CD4-positive, alpha-beta T cell treated with Interleukin-17A for 1 hour (primary cell): ENCODE results near the gene FMN1.

Source experiments
- DNase-seq: peaks from one replicate; pipeline ENCODE4 v3.0.0-alpha.2; 2020

Gene FMN1

GRCh38 chr15:32802286-32802936 is 392.1 kb downstream of the FMN1 start:
- DNase-seq = no peak

DNA sequence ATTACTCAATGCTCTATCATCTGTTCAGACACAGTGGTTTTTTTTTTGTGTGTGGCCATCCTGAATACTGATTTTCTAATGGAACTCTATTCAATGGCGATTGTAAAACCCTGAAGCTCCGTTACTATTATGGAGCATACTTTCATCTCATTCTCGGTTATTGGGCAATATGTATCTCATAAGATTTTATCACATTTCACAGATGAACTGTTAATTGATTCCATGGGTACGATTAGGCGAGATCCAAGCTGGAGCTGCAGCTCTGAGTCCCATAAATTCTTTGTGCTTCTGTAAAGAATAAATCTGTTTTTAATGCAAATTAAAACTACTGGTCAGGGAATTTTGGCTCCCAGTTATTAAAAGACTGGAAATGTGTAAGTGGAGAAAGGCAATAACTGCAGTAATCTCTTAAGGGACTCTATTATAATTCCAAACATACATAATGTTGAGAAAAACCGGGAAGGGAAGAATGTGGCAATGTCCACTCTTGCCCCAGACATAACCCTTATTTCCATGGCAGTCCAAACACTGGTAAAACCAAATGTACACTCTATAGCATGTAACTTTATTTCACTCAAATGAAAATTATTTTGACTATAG is 394.5 kb downstream of the FMN1 start:
- no peak for DNase-seq

- no peak for DNase-seq
Measured at GRCh38 chr15:32796856-32797255, 397.7 kb downstream of the FMN1 start.

- DNase-seq = no peak
Measured at GRCh38 chr15:32794973-32795372, 399.5 kb downstream of the FMN1 start.

- DNase-seq = no peak
Measured at GRCh38 chr15:32792436-32792835, 402.1 kb downstream of the FMN1 start.

DNA sequence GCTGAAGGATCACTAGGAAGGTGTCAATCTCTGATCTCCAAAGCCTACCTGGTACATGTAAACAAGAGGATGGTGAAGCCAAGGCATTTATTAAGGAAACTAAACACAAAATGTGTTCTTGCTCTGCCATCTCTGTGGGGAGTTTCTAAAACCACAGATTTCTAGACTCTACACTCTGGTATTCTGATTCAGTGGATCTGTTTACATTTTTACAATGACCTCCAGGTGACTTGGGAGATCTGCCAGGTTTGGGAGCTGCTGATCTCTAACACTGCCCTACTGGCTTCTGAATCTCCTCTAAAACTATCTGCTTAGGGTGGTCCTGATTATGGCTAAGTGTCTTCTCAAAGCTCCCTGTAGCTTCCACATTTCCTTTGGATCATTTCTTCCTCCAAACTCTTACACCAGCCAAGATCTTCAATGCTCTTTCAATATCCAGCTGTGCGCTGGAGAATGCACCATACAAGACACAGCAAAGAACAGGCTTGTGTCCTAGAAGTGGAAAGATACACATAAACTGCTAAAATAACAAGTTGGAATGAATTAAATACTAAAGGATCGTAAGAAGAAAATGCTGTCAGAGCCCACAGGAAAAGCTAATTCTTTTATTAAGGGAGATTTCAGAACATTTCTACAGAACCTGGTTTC is 404.0 kb downstream of the FMN1 start:
- no peak for DNase-seq

- DNase-seq = no peak
Measured at GRCh38 chr15:32787949-32788348, 406.6 kb downstream of the FMN1 start.

GRCh38 chr15:32786906-32787305 is 407.6 kb downstream of the FMN1 start:
- no peak for DNase-seq

DNA sequence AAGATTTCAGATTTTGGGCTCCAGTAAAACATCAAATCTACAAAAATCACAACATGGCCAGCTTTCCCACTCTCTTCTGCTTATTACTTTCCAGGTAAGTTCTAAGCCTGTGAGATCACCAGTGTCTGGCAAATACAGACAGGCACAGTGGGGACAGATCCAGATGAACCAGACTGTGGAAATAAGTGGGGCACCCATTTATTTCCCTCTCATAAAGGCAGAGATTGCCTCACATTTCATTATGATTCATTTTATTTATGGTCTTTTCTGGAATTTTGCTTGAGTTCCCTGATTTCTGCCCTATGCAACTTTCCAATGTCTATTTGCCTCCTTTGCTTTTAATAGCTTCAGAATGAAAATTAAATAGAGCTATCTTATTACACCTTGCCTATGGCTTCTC is 409.9 kb downstream of the FMN1 start:
- DNase-seq = no peak

GRCh38 chr15:32781781-32782180 is 412.7 kb downstream of the FMN1 start:
- DNase-seq = no peak

DNA sequence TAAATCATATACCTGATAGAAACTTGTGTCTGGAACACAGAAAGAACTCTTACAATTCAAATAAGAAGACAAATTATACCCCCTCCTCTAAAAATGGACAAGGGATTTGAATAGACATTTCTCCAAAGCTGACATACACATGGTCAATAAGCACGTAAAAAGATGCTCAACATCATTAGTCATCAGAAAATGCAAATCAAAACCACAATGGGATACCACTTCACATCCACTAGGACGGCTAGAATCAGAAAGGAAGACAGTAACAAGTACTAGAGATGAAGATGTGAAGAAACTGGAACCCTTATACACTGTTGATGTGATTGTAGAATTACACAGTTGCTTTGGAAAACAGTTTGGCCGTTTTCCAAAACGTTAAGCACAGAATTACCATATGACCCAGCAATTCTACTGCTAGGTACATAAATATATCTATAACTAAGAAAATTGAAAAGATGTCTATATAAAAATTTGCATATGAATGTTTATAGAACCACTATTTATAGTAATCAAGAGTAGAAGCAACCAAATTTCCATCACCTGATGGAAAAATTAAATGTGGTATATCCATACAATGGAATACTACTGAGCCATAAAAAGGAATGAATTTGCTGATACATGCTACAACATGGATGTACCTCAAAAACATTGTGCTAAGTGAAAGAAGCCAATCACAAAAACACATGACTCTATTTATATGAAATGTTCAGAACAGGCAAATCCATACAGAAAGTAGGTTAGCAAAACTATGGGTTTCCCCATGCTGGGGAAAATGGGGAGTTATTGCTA is 415.9 kb downstream of the FMN1 start:
- DNase-seq = no peak

- no peak for DNase-seq
Measured at GRCh38 chr15:32775103-32775502, 419.4 kb downstream of the FMN1 start.

DNA sequence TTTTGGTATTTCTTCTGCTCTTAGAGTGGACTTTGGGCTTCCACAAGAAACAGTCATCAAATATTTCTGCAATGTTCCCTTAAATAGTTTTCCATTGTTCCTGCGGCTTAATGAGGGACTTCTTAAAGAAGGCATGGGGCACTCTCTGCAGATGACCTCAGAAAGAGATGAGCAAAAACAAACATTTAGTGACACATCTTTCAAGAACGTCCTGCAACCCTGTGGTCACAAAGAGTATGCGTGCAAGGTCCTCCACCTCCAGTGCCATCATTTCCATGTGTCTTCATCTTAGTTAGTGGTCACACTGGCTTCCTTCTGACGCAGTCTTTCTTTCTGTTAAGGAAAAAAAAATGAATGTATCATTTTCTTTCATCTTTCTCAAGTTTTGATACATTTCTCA is 420.5 kb downstream of the FMN1 start:
- no peak for DNase-seq

- no peak for DNase-seq
Measured at GRCh38 chr15:32767236-32767635, 427.3 kb downstream of the FMN1 start.

DNA sequence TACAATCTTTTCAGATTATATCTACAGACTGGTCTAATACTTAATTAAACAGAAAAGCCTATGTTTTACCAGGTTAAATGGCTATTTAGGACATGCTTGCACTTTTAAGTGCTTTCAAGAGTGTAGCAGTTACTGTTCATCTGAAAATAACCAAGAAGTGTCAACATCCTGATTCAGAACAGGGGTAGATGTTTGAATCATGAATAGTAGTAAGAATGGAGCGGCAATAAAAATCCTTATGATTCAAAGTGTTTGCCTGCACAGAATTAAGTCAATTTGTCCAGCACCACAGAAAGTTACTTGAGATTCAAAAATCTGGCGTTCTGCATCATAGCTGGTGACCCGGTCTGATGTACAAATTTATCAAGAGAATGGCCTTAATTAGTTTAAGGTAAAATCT is 428.4 kb downstream of the FMN1 start:
- DNase-seq = no peak

DNA sequence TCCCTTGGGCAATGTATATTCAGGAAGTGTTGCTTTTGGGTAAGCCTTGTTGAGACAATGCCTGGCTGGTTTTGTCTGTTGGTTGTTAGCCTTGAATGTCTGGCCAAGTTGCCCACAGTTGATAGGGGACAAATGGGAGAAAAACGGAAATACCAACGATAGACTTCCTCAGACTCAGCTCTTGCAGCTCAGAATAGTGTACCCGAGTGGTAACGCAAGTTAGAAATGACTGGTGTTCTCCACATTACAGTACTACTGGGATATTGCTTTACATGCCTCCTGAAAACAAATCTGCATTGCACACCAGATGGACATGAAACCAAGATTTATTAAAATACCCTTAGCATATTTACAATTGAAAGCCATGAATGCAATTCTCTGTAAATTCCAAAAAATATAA is 429.3 kb downstream of the FMN1 start:
- DNase-seq = no peak

GRCh38 chr15:32763295-32763694 is 431.2 kb downstream of the FMN1 start:
- DNase-seq = no peak

DNA sequence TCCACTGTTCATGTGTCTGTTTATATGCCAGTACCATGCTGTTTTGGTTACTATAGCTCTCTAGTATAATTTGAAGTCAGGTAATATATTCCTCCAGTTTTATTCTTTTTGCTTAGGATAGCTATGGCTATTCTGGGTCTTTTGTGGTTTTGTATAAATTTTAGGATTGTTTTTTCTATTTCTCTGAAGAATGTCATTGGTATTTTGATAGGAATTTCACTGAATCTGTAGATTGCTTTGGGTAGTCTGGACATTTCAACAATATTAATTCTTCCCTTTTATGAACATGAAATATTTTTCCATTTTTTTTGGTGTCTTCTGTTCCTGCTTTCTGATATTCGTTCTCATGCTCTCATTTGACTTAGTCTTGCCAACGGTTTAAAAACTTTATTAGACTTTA is 437.1 kb downstream of the FMN1 start:
- no peak for DNase-seq

DNA sequence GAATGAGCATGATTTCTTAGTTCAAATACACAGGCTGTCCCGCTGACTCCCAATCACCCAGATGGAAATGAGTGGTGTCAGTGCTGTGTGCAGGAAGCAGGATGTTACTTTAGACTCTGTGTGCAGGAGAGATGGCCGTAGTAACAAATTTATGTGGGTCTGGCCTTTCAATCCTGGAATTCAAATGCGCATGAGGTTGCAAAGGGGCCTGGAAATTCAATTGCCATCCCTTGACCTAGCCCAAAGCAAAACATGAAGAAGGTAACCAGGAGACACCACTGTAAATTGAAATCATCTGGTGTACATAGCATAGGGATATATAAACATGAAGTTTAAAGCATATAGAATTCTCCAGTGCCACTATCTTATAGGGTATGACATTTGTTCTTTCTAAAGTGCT is 443.5 kb downstream of the FMN1 start:
- no peak for DNase-seq

DNA sequence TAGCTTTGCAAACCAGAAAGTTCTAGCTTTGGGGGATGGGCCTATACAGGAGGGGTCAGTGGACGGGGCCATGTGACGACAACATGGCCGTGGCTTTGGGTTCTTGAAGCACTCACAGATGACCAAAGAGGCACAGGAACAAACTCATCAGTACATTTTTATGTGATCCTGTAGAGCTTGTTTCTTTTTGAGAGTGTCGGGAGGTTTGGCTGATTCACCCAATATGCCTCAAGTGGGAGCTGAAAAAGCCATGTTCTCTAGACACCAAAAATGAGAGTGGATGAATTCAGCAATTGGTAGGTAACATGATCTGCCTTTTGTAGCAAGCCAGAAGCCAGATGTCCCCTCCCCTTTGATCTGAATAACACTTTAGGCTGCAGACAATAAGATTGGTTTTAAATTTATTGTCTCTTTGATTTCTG is 446.6 kb downstream of the FMN1 start:
- DNase-seq = no peak

DNA sequence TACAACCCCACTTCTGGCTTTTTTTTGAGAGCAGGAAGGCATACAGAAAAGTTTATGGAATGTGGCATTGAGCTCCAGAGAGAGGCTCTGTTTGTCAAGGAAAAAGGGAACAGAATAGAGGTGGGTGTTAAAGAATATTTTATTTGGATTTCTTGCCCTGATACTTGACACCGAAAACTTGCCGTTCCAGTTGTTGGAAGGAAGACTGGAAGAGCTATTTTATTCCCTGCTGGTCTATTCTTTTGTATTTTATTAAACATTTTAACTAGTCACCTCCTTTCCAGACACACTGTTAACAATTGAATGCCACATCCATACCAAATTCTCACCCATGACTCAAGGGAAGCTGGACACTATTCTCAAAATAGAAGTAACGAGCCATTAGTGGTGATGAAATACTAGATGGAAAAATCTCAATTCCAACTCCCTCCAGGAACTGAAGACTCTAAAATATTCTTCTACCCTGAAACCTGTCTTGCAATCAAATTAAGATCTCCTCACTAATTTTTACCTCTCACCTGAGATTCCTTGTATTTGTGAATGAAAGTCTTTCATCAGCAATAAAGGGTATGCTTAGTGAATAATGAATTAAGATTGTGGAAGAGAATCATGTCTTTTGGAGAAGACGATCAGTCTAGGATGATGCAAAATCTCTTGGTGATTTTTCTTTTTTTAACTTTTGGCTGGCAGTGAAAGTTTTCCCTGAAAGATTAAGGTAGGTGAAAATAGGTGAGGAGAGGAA is 448.2 kb downstream of the FMN1 start:
- no peak for DNase-seq

DNA sequence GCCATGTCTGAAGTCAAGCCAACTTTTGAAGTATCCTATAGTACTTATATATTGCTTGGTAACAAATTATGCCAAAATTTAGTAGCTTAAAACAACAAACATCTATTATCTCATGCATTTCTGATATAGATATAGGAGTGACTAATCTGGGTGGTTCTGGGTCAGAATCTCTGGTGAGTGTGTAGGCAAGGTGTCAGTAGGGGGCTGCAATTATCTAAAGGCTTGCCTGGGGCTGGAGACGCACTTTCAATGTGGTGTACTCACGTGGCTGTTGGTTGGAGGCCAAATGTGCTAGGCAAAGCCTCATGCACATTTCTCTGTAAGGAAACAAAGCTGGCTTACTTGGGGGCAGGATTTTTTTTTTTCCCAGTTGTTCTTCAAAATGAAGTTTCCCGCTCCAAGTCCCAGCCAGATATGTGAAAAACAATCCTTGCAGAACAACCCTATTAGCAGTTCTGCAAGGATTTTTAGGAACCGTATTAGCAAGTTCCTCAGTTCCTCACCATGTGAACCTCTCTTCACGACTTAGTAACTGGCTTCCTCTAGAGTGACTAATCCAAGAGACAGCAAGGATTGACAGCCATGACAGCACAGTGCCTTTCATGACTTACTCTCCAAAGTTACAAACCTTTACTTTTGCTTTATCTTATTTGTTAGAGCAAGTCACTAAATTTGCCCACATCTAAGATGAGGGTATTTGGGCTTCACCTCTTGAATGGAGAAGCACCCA is 450.9 kb downstream of the FMN1 start:
- no peak for DNase-seq
